ENCODE measurements around the gene SLC4A11. TPM values are rescaled to one million over a fixed set of nuclear protein-coding genes. Genes with fewer than 3 reads are reported as not detected.
A peak's percentile ranks its signal among the peaks of the same experiment; 100 is the strongest.

SLC4A11 gene
- total RNA-seq, 6 donors from 2014 or later: 2.6 to 14.9 (median 5.2) TPM

GRCh38 chr20:3213226-3213625, 25.8 kb downstream of the SLC4A11 start:
- no peak overlapping the region for H3K4me3 ChIP-seq
- H3K9me3 ChIP-seq: no peaks in the 10 kb centered on the region
- no peak overlapping the region for H3K27ac ChIP-seq
- 94 to 98% methylated on average over 7 of the region's 7 CpGs for WGBS, 2 donors
- H3K36me3 ChIP-seq: peaks cover 0 to 37% (median 17%) of the 10 kb centered on the region in 4 donors
- H3K27me3 ChIP-seq: no peaks in the 10 kb centered on the region
- TF ChIP-seq POLR2AphosphoS5 (IDR thresholded peaks at IDR 0.05): no peak
- no peak for TF ChIP-seq EP300 (IDR thresholded peaks at IDR 0.05)
- TF ChIP-seq CTCF (IDR thresholded peaks at IDR 0.05): no peak
- no peak for TF ChIP-seq POLR2A (IDR thresholded peaks at IDR 0.05)
- H3K4me1 ChIP-seq: peaks cover 12 to 23% (median 15%) of the 10 kb centered on the region in 4 donors
- ATAC-seq (ENCODE audit: low FRiP score in 2 of 2) (no peak), DNase-seq (no peak)

DNA sequence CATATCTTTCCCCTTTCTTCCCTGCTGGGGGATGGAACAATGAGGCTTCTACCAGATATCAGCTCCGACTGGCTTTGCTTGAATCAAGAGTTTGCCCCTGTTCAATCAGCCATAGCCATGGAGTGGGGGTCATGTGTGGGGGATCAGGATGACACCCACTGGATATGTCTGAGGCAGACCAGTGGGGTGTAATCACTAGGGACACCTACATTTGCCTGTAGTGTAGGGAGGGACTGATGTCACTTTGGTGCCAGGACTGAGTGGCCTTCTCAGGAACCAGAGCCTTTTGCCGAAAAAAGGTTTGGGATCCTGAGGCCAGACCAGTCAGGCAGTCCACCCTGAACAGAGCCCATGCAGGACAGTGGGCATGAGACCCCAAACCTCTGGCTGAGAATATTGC, 28.6 kb downstream of the SLC4A11 start:
- H3K4me1 ChIP-seq: peaks cover 12 to 23% (median 14%) of the 10 kb centered on the region in 4 donors
- no peaks in the 10 kb centered on the region for H3K9me3 ChIP-seq
- H3K27me3 ChIP-seq: no peaks in the 10 kb centered on the region
- 67 to 82% methylated on average over 2 of the region's 2 CpGs for WGBS, 2 donors
- ATAC-seq (ENCODE audit: low FRiP score in 2 of 2): no peak
- no peak for TF ChIP-seq POLR2A (IDR thresholded peaks at IDR 0.05)
- TF ChIP-seq EP300 (IDR thresholded peaks at IDR 0.05): no peak
- no peak for TF ChIP-seq CTCF (IDR thresholded peaks at IDR 0.05)
- no peak for TF ChIP-seq POLR2AphosphoS5 (IDR thresholded peaks at IDR 0.05)
- no peak for DNase-seq
- peaks cover 0 to 19% (median 11%) of the 10 kb centered on the region in 4 donors for H3K36me3 ChIP-seq
- H3K4me3 ChIP-seq: peak overlapping the region; percentile 57 to 83 (median 71)
- no peak overlapping the region for H3K27ac ChIP-seq

GRCh38 chr20:3209946-3210317, 29.1 kb downstream of the SLC4A11 start:
- TF ChIP-seq POLR2A (IDR thresholded peaks at IDR 0.05) (no peak), POLR2AphosphoS5 (IDR thresholded peaks at IDR 0.05) (no peak), CTCF (IDR thresholded peaks at IDR 0.05) (no peak), EP300 (IDR thresholded peaks at IDR 0.05) (no peak)
- peaks cover 13 to 23% (median 14%) of the 10 kb centered on the region in 4 donors for H3K4me1 ChIP-seq
- H3K36me3 ChIP-seq: peaks cover 0 to 15% (median 10%) of the 10 kb centered on the region in 4 donors
- H3K9me3 ChIP-seq: no peaks in the 10 kb centered on the region
- DNase-seq (no peak), ATAC-seq (ENCODE audit: low FRiP score in 2 of 2) (peak; percentile 38 to 47)
- peak overlapping the region; percentile 76 to 95 (median 84) for H3K27ac ChIP-seq
- H3K27me3 ChIP-seq: no peaks in the 10 kb centered on the region
- H3K4me3 ChIP-seq: peak overlapping the region; percentile 57 to 83 (median 71)
- 0 to 2% methylated on average over 4 to 10 of the region's 10 CpGs for WGBS, 2 donors

- TF ChIP-seq POLR2AphosphoS5 (IDR thresholded peaks at IDR 0.05) (peak in 1 of 2 donors; percentile 14), CTCF (IDR thresholded peaks at IDR 0.05) (no peak)
- DNase-seq (peak; percentile 46 to 85), ATAC-seq (ENCODE audit: low FRiP score in 2 of 2) (peak; percentile 46 to 79)
- Histone ChIP-seq H3K4me1 (peaks cover 13 to 28% (median 17%) of the 10 kb centered on the region in 4 donors), H3K27me3 (no peaks in the 10 kb centered on the region), H3K27ac (peak within 1 kb of the TSS; percentile 76 to 95 (median 84)), H3K36me3 (peaks cover 0 to 12% (median 10%) of the 10 kb centered on the region in 4 donors), H3K9me3 (no peaks in the 10 kb centered on the region), H3K4me3 (peak within 1 kb of the TSS; percentile 57 to 83 (median 71))
- WGBS, 2 donors: 1% methylated on average over 27 to 48 of the region's 48 CpGs
Measured at GRCh38 chr20:3209257-3209945, 29.6 kb downstream of the SLC4A11 start, which contains the start of gene ITPA. Gene ITPA (plus strand): TSS chr20:3209498. CDS start chr20:3209552, 54 bp downstream.
